ENCODE results near the gene SOD2. TPM values are rescaled to one million over a fixed set of nuclear protein-coding genes. Genes with fewer than 3 reads are reported as not detected.

SOD2 gene
- total and polyA plus RNA-seq, 9 of the 15 experiments (the other 6 are each of a cell fraction or from before 2014, with no cell fraction given) = 39.8 to 140 (median 95.8) TPM

GRCh38 chr6:159691133-159691962 lies 1.7 kb downstream of the SOD2 start (continued):
- TF ChIP-seq GTF3C2 (IDR thresholded peaks at IDR 0.05; ENCODE audit: borderline replicate concordance, extremely low read depth, insufficient read length) = no peak
- no peak for TF ChIP-seq FUS (optimal IDR thresholded peaks at IDR 0.05; ENCODE audit: low read depth, low read length)
- no peak for TF ChIP-seq ZBTB7A (IDR thresholded peaks at IDR 0.05; ENCODE audit: borderline replicate concordance, control insufficient read depth, low read depth, low read length)
- TF ChIP-seq TBP (optimal IDR thresholded peaks at IDR 0.05; ENCODE audit: low read depth, low read length) = no peak
- no peak for TF ChIP-seq ZNF445 (CRISPR knock-in tag; IDR thresholded peaks at IDR 0.05; ENCODE audit: low read depth)
- no peak for TF ChIP-seq ZNF165 (CRISPR knock-in tag; IDR thresholded peaks at IDR 0.05; ENCODE audit: borderline replicate concordance)
- TF ChIP-seq MLX (CRISPR knock-in tag; conservative IDR thresholded peaks at IDR 0.05) = no peak; a peak in 1 of 4 replicates
- peak in 1 of 2 experiments; percentile 55 for TF ChIP-seq AFF1 (IDR thresholded peaks at IDR 0.05; ENCODE audit: low read depth in 1 of 2, partially characterized antibody in 2 of 2)
- no peak for TF ChIP-seq ATF2 (CRISPR knock-in tag; IDR thresholded peaks at IDR 0.05)
- no peak for TF ChIP-seq RBM39 (optimal IDR thresholded peaks at IDR 0.05; ENCODE audit: low read depth, low read length)
- TF ChIP-seq ID3 (CRISPR knock-in tag; IDR thresholded peaks at IDR 0.05) = no peak
- no peak for TF ChIP-seq ID3 (tag; IDR thresholded peaks at IDR 0.05)
